HG03354 (cell line): Measurements from ENCODE around the gene TBPL1.
"Not testable (repeated sequence)": the region's sequence is repeated elsewhere in the genome, so short reads cannot be mapped to it uniquely, and the experiment has no call there.

Source experiments
- ATAC-seq: cut with Tn5 transposase; IDR thresholded peaks from one replicate; pipeline ENCODE4 v1.9.1; 2021; ENCODE audit warnings: mild to moderate bottlenecking; ENCODE audit not compliant: unreplicated experiment, poor library complexity, severe bottlenecking

The TBPL1 gene

DNA sequence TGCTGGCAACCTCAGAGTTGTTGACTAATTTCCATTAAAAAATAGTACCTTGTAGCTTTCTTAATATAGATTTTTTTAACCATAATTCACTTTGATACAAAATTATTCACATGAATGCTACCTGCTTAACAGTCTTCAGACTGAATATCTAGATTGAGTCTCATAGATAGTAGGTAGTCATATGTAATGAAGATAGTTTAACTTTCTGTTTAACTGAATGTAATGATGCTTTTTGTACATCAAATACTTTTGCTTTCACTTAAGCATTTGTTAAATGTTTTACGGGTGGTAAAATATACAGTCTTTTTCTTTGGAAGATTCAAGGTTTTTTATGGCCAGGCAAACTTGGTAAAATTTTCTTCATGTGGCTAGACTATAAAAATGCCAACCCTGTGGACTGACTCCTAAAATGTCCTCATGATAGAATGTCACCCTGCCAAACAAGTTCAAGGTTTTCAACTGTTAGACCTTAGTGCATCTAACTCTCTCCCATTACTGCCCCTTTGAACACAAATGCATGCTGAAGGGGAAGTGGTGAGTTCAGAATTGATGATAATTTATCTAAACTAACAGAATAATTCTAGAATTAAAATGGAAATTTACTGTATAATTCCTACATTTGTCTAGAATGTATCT, 16.4 kb downstream of the TBPL1 start:
- no peak for ATAC-seq

DNA sequence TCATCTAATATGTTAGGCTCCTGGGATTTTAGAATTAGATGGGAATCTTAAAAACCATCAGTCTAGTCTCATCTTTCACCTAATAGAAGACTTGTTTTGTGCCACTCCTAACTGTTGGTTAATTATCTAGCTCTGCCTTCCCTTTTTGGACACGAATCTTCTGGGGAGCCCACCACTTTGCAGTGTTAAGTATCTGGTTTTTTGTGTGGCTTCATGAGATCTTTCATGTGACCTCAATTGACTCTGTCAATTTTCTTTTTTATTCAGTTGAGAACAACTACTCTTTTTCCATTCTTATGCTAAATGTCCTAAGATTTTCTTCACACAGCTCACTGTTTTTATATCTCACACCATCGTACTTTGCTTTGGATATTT, 16.9 kb downstream of the TBPL1 start:
- ATAC-seq = no peak

DNA sequence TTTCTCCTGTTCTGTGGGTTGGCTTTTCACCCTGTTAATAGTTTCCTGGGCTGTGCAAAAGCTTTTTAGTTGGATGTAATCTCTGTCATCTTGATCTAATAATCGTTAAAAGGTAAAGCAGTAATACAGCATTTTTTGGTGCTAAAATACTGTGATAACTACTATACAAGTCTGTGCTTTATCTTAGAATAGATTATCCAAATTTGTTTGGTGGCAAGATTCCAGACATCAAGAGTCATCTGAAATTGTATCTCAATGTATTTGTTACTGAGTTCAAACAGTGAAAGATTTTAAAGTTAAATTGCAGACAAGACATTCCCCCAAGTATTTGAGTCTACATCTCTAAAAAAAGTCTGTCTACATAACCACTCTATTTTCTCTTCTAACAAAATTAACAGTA, 18.8 kb downstream of the TBPL1 start:
- no peak for ATAC-seq

DNA sequence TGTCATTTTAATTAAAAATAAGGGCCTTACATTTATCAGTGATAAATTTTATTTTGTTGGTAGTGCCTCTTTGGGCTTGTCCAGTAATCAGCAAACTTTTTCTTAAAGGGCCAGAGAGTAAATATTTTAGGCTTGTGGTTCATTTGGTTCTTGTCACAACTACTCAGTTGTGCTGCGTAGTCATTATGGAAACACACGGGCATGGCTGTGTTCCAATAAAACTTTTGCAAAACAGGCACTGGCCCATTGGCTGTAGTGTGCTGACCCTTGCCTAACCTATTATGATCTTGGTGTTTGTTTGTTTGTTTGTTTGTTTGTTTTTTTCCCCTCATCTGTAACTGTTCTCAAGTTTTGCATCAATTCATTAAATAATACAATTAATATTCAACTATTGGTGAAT, 19.4 kb downstream of the TBPL1 start:
- ATAC-seq = no peak

- ATAC-seq = peak; percentile 74
These were observed 20.3 kb downstream of the TBPL1 start for GRCh38 chr6:133973109-133973971.

DNA sequence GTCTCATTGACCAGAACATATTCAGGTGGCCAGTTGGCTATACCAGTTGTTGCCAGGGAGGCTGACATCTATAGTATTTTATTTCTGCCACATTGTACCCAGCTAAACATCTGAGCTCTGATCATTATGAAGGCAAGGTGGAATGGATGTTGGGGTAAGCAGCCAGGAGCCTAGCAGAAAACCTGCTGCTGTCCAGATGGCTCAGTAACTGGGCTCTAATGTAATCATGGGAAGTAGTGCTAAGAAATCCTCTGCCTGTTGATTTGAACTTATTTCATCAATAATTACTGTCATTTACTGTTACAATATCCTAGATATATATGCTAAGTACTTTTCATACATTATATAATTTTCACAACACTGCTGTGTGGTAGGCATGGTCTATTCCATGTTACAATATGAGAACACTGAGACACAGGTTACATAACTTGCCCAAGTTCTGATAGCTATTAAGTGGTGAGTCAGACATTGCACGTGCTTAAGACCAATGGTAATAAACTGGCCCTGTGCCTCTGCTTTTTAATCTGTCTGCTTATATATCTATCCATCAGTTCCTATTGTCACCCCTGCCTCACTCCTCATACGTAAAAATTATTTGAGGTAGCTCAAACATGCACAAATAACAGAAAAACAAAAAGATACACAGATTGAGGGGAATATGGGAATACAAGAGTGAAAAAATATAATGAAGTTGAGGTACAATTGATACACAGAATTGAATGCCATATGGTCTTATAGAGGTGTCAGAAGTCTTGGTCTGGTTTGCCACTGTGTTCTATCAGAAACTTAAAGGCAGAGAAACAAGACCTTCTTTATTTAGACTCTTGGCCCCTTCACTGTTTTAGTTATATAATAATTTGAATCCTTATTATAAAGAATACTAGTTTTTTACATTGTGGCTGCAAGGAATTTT, 25.2 kb downstream of the TBPL1 start:
- peak; percentile 55 for ATAC-seq

DNA sequence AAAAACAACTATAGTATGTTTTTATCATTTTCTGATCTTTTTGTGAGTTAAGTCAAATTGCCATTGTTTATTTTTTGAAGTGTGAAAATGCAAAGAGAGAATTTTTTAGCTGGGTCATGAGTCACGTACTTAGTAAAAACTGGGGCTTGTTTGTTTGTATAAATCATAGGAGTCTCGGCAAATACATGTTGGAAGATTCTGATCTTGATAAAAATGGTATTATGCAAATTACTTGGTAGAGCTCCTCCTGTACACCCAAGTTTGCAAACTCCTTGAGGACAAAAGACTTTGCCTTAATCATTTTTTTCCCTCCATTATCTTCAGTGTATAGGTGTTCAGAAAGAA, 25.8 kb downstream of the TBPL1 start:
- ATAC-seq = no peak

DNA sequence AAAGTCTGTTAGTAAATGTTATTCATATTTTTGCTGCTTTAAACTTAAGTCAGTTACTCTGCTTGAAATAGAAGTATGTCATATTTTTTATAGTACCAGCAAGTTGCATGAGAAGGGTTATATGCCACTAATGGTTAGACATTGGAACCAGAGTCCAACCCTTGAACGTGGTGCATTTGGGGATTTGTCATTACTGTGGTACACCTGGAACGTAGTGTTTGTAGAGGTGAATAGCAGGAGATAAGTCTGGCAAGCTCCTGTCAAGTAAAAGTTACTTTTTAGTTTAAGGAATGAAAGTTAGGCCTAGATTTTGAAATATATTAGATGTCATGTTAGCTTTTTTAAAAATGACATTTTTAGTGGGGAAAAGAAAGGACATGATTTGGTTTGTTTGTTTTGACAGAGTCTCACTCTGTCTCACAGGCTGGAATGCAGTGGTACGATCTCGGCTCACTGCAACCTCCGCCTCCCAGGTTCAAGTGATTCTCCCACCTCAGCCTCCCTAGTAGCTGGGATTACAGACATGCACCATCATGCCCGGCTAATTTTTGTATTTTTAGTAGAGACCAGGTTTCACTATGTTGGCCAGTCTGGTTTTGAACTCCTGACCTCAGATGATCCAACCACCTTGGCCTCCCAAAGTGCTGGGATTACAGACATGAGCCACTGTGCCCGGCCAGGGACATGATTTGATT, 26.4 kb downstream of the TBPL1 start:
- ATAC-seq = not testable (repeated sequence)

DNA sequence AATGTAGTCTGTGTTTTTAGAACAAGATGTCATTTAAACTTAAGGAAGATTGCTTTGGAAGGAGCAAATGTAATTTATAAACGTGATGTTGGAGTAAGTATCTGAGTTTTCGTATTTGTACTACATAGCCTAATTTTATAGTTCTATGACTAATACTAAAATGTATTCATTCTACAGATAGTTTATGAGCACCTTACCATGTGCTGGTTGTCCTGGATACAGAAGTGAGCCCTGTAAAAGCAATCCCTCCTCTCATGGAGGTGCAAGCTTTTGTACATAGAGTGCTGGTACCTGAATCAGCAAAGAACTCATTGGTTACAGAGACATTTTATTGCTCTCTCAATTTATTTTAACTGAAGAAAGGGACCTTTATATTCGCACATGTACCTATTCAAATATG, 27.1 kb downstream of the TBPL1 start:
- ATAC-seq = no peak

DNA sequence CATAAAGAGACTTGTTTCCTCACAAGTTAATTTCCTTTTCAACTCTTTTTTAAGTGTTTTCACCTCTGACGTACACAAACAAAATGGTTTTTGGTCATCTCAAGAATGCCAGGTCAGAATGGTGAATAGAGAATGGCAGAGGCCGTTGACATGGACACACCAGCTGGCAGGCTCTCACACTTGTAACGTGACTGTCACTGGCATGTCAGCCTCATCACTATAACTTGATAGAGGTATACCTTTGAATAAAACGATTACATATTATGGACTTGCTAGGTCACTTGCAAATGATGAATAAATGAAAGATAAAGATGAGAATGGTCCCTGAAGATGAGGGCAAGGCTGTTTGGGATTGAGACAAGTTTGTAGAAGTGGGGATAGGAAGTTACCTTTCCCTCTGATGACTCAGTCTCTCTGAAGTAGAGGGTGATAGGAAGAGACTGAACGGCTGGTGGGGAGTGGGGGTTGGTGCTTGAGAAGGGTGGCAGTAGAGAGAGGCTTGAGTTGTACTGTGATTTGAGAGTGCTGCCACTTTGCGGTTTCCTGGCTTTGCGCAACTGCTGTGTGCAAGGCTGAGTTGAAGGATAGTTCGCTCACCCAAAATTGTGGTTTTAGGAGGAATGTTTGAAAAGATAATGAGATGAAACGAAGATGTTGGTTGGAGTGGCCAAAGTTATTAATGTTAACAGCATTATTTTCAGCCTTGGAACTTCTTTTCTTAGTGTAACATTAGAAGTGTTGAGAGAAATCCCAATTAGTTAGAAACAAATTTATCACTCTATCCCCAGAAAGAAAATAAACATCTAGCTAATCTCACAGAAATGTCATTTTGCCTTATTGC, 30.3 kb downstream of the TBPL1 start:
- peak; percentile 74 for ATAC-seq

- no peak for ATAC-seq
These were observed 32.9 kb downstream of the TBPL1 start for GRCh38 chr6:133985970-133986369.

GRCh38 chr6:133986942-133987341, 33.9 kb downstream of the TBPL1 start:
- no peak for ATAC-seq

GRCh38 chr6:133989525-133989924, 36.5 kb downstream of the TBPL1 start:
- no peak for ATAC-seq

- no peak for ATAC-seq
These were observed 37.3 kb downstream of the TBPL1 start for GRCh38 chr6:133990321-133990720.

DNA sequence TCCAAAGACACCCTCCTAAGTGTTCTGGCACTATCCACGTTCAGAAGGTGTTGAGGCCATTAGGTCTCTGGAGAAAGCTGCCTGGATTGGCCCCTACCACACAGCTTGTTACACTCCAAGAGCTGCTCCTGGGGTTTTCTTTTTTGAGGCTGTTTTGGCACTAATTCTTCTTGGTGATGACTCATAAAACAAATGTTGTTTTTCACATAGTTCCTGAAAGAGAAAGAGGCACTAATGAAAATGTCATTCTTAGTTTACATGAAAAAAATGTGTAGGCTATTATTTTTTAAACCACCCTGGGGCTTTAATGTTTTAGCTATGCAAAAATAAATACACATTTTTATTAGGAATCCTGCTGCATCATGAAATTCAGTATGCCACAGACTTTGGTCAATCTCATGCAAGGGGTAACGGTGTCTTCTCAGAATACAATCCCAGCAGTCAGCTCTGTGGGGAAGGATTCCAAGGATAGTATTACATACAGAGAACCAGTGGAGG, 38.1 kb downstream of the TBPL1 start:
- no peak for ATAC-seq

DNA sequence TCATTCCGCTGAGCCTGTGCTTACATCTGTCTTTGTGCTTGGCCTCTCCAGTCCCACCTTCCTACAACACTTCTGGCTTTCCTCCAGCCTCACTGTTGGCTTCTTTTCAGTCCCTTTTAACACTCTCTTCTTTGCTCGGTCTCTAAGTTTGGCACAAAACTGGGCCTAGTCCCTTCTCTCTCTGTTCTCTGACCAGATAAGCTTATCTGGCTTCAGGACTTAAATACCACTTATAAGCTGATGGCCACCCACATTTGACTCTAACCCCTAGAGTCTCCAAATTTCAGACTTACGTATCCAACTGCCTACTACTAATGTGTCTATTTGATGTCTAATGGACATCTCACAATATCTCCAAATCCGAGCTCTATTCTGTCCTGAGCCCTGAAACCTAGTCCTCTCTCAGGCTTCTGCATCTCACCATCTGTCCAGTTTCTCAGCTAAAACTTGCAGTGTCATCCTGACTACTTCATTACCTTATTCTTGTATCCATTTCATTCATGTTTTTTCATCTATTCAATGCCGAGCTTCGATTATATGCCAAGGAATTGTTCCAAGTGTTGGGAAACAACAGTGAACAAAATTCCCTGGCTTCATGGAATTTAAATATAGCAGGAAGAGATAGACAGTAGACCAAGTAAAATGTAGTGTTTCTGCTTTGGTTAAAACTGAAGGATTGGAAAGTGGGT, 40.1 kb downstream of the TBPL1 start:
- ATAC-seq = no peak

GRCh38 chr6:133995296-133995695, 42.3 kb downstream of the TBPL1 start:
- ATAC-seq = no peak

GRCh38 chr6:133995758-133996157, 42.7 kb downstream of the TBPL1 start:
- no peak for ATAC-seq
